Liver (tissue), 9 donors: ENCODE results near the gene LINGO3. TPM values are rescaled to one million over a fixed set of nuclear protein-coding genes. Genes with fewer than 3 reads are reported as not detected.

Experiments used
- DNase-seq: peaks from one replicate; pipeline ENCODE4 v3.0.0-alpha.2; 2017; ENCODE audit warnings: low spot score
- H3K27ac ChIP-seq, 2 donors: one replicate each; pipeline ENCODE4 v1.7.0; 2013; ENCODE audit warnings: inconsistent platforms in 2 of 2, low read length in 2 of 2, control low read depth in 1 of 2, low read depth in 1 of 2, mild to moderate bottlenecking in 1 of 2
- H3K27me3 ChIP-seq, 4 donors: one replicate each; pipeline versions ENCODE4 v1.6.1 to v1.7.0; 2013; ENCODE audit warnings: low read length in 3 of 4, inconsistent platforms in 1 of 4, mild to moderate bottlenecking in 1 of 4, moderate library complexity in 1 of 4; ENCODE audit not compliant: control insufficient read depth in 4 of 4, insufficient read depth in 4 of 4
- H3K36me3 ChIP-seq, 4 donors: one replicate each; pipeline versions ENCODE4 v1.6.1 to v1.7.0; 2013; ENCODE audit warnings: low read length in 3 of 4, mild to moderate bottlenecking in 3 of 4, low read depth in 1 of 4, moderate library complexity in 1 of 4; ENCODE audit not compliant: control insufficient read depth in 4 of 4, insufficient read depth in 3 of 4
- H3K4me1 ChIP-seq, 4 donors: one replicate each; pipeline versions ENCODE4 v1.6.1 to v1.7.0; 2013; ENCODE audit warnings: low read length in 3 of 4, mild to moderate bottlenecking in 3 of 4, moderate library complexity in 1 of 4; ENCODE audit not compliant: control insufficient read depth in 4 of 4, insufficient read depth in 4 of 4
- H3K4me3 ChIP-seq, 3 donors: one replicate each; pipeline versions ENCODE4 v1.6.1 to v1.7.0; 2013; ENCODE audit warnings: low read length in 3 of 3, control low read depth in 1 of 3, low read depth in 1 of 3, mild to moderate bottlenecking in 1 of 3
- H3K9ac ChIP-seq, 2 donors: one replicate each; pipeline ENCODE4 v1.7.0; 2013; ENCODE audit warnings: low read length in 2 of 2, mild to moderate bottlenecking in 2 of 2, moderate library complexity in 2 of 2, control low read depth in 1 of 2, low read depth in 1 of 2
- H3K9me3 ChIP-seq, 4 donors: one replicate each; pipeline versions ENCODE4 v1.6.1 to v1.7.0; 2013; ENCODE audit warnings: low read length in 3 of 4; ENCODE audit not compliant: control insufficient read depth in 4 of 4
- ATF3 ChIP-seq: IDR thresholded peaks from 2 replicates; pipeline ENCODE4 v1.6.1; 2016; ENCODE audit warnings: antibody characterized with exemption
- CTCF ChIP-seq: fragments of 150-350 bp; IDR thresholded peaks from 2 replicates; pipeline ENCODE4 v1.5.1; 2017; ENCODE audit warnings: improper control_type of control experiment, low read depth, low read length; ENCODE audit not compliant: missing input control
- FOXA2 ChIP-seq: IDR thresholded peaks from 2 replicates; pipeline ENCODE4 v1.6.1; 2016; ENCODE audit warnings: antibody characterized with exemption
- GABPA ChIP-seq, 2 donors: IDR thresholded peaks in 1 of 2; conservative IDR thresholded peaks in 1 of 2; 2 replicates each; pipeline ENCODE4 v1.6.1; 2016; ENCODE audit warnings: antibody characterized with exemption in 2 of 2, mild to moderate bottlenecking in 1 of 2, moderate library complexity in 1 of 2
- HNF4G ChIP-seq: IDR thresholded peaks from 2 replicates; pipeline ENCODE4 v1.6.1; 2016; ENCODE audit warnings: antibody characterized with exemption
- JUND ChIP-seq, 2 donors: IDR thresholded peaks; 2 replicates each; pipeline ENCODE4 v1.6.1; 2016; ENCODE audit warnings: antibody characterized with exemption in 2 of 2
- NR2F2 ChIP-seq: IDR thresholded peaks from 2 replicates; pipeline ENCODE4 v1.6.1; 2016; ENCODE audit warnings: antibody characterized with exemption
- RAD21 ChIP-seq, 2 donors: IDR thresholded peaks; 2 replicates each; pipeline ENCODE4 v1.6.1; 2016; ENCODE audit warnings: antibody characterized with exemption in 2 of 2, mild to moderate bottlenecking in 2 of 2
- REST ChIP-seq: IDR thresholded peaks from 2 replicates; pipeline ENCODE4 v1.6.1; 2016; ENCODE audit warnings: antibody characterized with exemption, mild to moderate bottlenecking
- RXRA ChIP-seq, 2 donors: IDR thresholded peaks; 2 replicates each; pipeline ENCODE4 v1.6.1; 2017 to 2018; ENCODE audit warnings: antibody characterized with exemption in 2 of 2, mild to moderate bottlenecking in 1 of 2
- SP1 ChIP-seq: IDR thresholded peaks from 2 replicates; pipeline ENCODE4 v1.6.1; 2018; ENCODE audit warnings: antibody characterized with exemption, mild to moderate bottlenecking
- TAF1 ChIP-seq: conservative IDR thresholded peaks from 2 replicates; pipeline ENCODE4 v1.6.1; 2016; ENCODE audit warnings: antibody characterized with exemption, mild to moderate bottlenecking
- WGBS: extraction: QIAGEN DNeasy Blood & Tissue Kit; methylation state at CpG from one replicate; pipeline ENCODE4 v1.1.7; 2013; 5-methylcytosine and 5-hydroxymethylcytosine counted together
- polyA plus RNA-seq, 2 donors: library from polyadenylated mRNA; stranded (reverse) in 1 of 2; unstranded in 1 of 2; fragments of 200-250 nt in 1 of 2; fragments of >200 nt in 1 of 2; fragmentation: Nextera tagmentation in 1 of 2; extraction: Ambion mirVana in 1 of 2; gene quantifications; one replicate each; pipeline versions ENCODE4 v1.2.1 to v1.2.3, GENCODE V29; 2013 to 2015
- total RNA-seq, 2 donors: library from RNA; depleted of rRNA; stranded (reverse); fragments of >200 nt; gene quantifications; one replicate each; pipeline ENCODE4 v1.2.3, GENCODE V29; 2014
- TF ChIP-seq, protein P1 (sequence below): IDR thresholded peaks from 2 replicates; pipeline ENCODE4 v1.6.1; 2016; ENCODE audit warnings: antibody characterized with exemption
- donor health status: healthy.
- donor health status: healthy.
- donor health status: healthy.
- donor health status: healthy.
- donor health status: healthy.

LINGO3 gene
- total and polyA plus RNA-seq, 4 donors = 0.02 to 0.08 (median 0.07) TPM

DNA sequence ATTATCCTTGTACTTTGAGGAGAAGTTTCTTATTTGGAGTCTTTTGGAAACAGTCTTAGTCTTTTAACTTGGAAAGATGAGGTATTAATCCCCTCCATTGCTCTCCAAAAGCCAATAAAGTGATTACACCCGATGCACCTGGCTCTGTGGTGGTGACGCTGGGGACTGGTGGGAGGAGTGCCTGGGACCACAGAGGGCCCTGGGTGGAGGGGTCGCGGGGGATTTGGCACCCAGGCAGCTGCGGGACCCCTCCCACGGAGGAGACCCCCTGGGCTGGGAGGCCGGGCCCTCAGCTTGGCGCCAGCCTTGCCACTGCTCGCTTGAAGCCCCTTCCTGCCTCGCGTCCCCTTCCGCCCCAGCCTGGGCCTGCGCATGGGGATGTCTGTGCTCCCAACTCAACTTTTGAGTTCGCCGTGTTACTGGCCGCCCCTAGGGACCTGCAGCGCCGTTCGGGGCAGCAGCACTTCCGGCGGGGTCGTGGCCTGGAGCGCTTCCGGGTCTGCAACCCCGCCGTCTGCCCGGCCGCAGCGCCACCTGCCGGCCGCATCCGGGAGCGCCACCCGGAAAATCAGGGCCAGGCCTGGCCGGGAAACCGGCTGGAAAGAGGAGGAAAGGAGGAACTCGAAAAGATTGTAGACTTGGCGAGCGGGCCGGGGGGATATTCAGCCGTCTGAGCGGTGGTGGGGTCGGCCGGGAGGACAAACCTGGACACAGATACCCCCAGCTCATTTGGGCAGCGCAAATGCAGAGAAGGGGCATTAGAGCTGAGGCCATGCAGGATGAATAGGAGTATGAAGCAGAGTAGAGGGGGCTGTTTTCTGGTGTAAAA lies 34.4 kb downstream of the LINGO3 start:
- Histone ChIP-seq H3K27me3 (no peaks in the 10 kb centered on the region), H3K4me3 (peak overlapping the region in 2 of 3 donors; percentile 21 to 29), H3K9ac (peak overlapping the region in 1 of 2 donors; percentile 17), H3K4me1 (peaks cover 10 to 42% (median 32%) of the 10 kb centered on the region in 4 donors), H3K27ac (peak overlapping the region; percentile 52 to 64), H3K36me3 (peaks cover 4 to 9% (median 8%) of the 10 kb centered on the region in 4 donors), H3K9me3 (no peaks in the 10 kb centered on the region)
- DNase-seq = peak; percentile 85
- TF ChIP-seq FOXA2 = no peak
- TF ChIP-seq CTCF = peak; percentile 95
- TF ChIP-seq GABPA (IDR thresholded peaks at IDR 0.05 in 1 of 2, conservative IDR thresholded peaks at IDR 0.05 in 1 of 2) = peak; percentile 63 to 86
- peak; percentile 82 for TF ChIP-seq NR2F2
- TF ChIP-seq RXRA (IDR thresholded peaks at IDR 0.05) = peak in 1 of 2 donors; percentile 20
- no peak for TF ChIP-seq JUND (IDR thresholded peaks at IDR 0.05)
- TF ChIP-seq, protein P1, sequence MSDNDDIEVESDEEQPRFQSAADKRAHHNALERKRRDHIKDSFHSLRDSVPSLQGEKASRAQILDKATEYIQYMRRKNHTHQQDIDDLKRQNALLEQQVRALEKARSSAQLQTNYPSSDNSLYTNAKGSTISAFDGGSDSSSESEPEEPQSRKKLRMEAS = no peak
- no peak for TF ChIP-seq HNF4G
- peak; percentile 84 to 87 for TF ChIP-seq RAD21 (IDR thresholded peaks at IDR 0.05)
- no peak for TF ChIP-seq SP1
- no peak for TF ChIP-seq REST
- 12% methylated on average over 45 of the region's 45 CpGs for WGBS

DNA sequence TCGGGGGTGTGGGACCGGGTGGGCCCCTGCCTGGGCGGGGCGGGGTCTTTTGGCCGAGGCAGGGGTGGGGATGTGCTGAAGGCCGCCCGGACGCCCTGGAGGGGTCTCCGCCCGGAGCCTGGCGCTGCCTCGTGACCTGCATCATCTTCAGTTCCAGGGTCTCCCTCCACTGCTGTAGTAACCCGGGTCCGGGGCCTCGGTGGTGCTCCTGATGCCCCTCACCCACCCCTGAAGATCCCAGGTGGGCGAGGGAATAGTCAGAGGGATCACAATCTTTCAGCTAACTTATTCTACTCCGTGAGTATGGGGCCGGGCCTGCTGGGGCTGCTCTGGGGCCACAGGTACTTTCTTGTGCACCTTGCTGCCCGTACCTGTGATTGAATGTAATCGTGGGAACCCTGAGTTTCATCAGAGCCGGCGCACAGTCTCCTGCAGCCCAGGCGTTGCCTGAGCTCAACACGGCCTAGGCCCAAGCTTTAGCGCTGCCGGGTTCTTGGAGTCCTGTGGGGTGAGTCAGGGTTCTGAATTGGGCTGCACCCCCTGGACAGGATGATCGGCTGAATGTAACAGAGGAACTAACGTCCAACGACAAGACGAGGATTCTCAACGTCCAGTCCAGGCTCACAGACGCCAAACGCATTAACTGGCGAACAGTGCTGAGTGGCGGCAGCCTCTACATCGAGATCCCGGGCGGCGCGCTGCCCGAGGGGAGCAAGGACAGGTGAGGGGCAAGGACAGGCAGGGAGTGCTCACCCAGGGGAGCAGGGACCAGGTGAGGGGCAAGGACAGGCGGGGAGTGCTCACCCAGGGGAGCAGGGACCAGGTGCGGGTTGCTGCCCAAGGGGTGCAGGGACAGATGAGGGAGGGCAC lies 36.5 kb downstream of the LINGO3 start:
- peak overlapping the region in 1 of 2 donors; percentile 81 for H3K9ac ChIP-seq
- TF ChIP-seq CTCF (no peak), NR2F2 (no peak), REST (no peak), JUND (IDR thresholded peaks at IDR 0.05) (no peak), ATF3 (no peak), GABPA (IDR thresholded peaks at IDR 0.05 in 1 of 2, conservative IDR thresholded peaks at IDR 0.05 in 1 of 2) (no peak), TAF1 (no peak), RXRA (IDR thresholded peaks at IDR 0.05) (no peak)
- TF ChIP-seq, protein P1 = no peak
- WGBS = 22% methylated on average over 43 of the region's 43 CpGs
- DNase-seq = no peak
- H3K27ac ChIP-seq = peak overlapping the region; percentile 88 to 98
- H3K4me3 ChIP-seq = peak overlapping the region; percentile 74 to 89 (median 79)
- H3K36me3 ChIP-seq = peaks cover 4 to 9% (median 8%) of the 10 kb centered on the region in 4 donors
- H3K27me3 ChIP-seq = no peaks in the 10 kb centered on the region
- H3K9me3 ChIP-seq = no peaks in the 10 kb centered on the region
- H3K4me1 ChIP-seq = peaks cover 11 to 52% (median 40%) of the 10 kb centered on the region in 4 donors
